ENCODE results near the gene IL13. TPM values are rescaled to one million over a fixed set of nuclear protein-coding genes. Genes with fewer than 3 reads are reported as not detected.

Gene IL13
- total RNA-seq, 1 donor from 2014 or later, result not detected

DNA sequence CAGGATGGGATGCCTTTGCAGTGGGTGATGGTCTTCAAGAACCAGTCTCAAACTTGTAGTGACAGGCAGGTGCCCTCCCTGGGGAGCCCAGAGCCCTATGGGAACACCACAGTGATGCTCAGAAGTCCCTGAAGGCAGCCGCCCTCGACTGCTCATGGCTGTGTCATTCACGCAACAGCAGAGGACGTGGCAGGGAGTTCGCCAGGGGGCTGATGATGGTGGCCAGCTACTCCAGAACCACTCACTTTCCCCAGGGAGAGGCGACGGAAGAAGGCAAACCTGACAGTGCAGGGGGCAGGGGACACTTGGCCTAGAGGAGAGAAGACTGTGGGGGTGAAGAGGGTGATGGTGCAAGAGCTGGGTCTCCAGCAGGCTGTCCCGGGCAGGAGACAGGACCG is 4.0 kb downstream of the IL13 start:
- no peak overlapping the region for H3K4me3 ChIP-seq (ENCODE audit: low read depth, low read length)
- TF ChIP-seq, protein P1, sequence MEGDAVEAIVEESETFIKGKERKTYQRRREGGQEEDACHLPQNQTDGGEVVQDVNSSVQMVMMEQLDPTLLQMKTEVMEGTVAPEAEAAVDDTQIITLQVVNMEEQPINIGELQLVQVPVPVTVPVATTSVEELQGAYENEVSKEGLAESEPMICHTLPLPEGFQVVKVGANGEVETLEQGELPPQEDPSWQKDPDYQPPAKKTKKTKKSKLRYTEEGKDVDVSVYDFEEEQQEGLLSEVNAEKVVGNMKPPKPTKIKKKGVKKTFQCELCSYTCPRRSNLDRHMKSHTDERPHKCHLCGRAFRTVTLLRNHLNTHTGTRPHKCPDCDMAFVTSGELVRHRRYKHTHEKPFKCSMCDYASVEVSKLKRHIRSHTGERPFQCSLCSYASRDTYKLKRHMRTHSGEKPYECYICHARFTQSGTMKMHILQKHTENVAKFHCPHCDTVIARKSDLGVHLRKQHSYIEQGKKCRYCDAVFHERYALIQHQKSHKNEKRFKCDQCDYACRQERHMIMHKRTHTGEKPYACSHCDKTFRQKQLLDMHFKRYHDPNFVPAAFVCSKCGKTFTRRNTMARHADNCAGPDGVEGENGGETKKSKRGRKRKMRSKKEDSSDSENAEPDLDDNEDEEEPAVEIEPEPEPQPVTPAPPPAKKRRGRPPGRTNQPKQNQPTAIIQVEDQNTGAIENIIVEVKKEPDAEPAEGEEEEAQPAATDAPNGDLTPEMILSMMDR (conservative IDR thresholded peaks at IDR 0.05; ENCODE audit: low read depth, low read length), result no peak
- DNase-seq (ENCODE audit: low read depth), result no peak

DNA sequence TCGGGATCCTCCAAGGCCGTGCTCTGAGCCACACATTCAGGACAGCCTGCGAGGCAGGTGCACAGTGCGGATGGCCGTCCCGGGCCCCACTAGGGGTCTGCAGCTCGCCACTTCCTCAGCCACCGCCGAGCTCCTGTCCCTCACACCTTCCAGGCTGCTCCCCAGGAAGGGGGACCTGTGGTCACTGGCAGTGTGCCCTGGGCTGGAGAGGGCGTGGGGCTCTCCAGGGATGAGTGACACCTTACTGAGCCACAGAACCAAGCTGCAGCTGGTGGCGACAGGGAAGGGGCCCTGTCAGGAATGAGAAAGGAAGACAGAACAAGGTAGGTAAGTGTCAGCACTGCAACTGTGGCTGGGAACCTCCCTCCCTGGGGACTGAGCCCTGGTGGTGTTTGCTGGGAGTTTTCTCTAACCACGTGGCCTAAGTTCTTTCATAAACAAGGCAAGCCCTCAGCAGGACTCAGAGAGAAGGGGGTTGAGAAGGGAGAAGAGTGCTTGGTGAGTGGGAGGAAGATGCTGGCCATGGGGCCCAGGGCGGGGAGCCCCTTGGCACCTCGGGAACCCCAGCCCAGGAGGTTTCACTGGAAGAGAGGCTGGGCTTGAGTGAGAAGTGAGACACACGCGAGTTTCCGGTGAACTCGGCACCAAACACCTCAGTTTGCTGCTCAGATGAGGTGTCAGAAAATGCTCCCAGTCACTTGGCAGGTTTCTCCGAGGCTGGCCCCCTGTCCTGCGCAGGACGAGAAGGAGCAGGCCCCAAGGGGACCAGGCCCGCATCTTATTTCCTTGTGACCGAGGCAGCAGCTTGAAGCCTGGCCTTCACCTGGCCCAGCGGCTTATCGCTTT is 5.2 kb downstream of the IL13 start:
- no peak for DNase-seq (ENCODE audit: low read depth)
- H3K4me3 ChIP-seq (ENCODE audit: low read depth, low read length), result no peak overlapping the region
- TF ChIP-seq, protein P1 (conservative IDR thresholded peaks at IDR 0.05; ENCODE audit: low read depth, low read length), result no peak

DNA sequence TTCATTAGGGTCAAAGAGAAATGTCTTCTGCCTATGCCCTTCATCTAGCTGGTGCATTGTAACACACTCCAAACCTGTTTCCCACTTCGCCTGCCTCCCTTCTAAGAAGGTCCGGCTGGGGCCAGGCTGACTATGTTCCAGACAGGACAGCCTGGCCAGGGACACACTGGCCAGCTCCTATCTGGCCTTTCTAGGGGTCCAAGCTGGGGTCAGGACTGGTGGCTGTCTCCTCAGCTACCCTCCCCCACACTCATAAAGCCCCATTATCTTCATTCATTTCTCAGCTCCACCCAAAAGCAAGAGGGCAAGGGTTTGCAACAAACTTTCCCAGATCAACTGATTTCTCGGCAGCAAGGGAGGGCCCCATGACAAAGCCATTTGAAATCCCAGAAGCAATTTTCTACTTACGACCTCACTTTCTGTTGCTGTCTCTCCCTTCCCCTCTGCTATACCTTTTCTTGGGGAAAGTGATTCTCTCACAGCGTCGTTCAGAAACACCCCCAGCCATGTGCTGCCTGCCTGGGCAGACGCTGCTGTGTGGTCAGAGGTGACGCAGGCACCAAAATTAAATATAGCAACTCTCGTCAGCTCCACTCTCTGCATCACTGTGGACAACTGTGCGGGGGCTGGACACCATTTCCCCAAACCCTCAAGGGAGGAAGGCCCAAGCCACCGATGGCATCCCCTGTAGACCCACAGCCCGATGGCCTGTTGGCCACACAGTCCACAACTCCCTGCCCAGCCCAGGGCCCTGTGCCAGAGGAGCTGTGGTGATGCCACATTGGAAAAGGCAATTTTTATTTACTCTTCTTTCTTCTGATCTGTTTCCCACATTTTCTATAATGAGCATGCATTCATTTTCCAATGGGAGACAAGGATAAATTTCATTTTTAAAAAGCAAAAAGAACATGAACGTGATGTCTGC is 6.1 kb downstream of the IL13 start:
- DNase-seq (ENCODE audit: low read depth), result no peak
- TF ChIP-seq, protein P1 (conservative IDR thresholded peaks at IDR 0.05; ENCODE audit: low read depth, low read length), result no peak
- no peak overlapping the region for H3K4me3 ChIP-seq (ENCODE audit: low read depth, low read length)

DNA sequence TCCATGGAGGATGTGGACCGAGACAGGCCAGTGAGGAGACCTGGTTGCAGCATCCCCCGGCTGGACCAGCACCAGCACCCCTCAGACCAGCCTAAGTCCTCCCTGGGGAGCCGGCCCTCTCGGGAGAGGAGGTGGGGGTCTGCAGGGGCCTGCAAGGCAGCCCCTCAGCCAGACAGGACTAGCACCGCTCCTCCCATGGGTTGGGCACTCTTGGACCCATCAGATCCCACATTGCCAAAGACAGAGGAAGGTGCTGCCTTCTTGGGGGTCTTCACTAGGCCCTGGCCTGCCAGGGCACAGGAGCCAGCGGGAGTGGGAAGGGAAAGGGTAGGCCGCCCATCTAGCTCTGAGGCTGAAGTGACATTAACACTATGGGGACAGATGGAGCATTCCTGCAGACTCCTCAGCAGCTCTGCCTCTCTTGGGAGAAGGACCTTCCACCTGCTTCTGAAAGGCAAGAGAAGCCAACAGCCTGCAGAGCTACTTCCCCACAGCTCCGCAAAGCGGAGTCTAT is 6.8 kb downstream of the IL13 start:
- DNase-seq (ENCODE audit: low read depth), result no peak

DNA sequence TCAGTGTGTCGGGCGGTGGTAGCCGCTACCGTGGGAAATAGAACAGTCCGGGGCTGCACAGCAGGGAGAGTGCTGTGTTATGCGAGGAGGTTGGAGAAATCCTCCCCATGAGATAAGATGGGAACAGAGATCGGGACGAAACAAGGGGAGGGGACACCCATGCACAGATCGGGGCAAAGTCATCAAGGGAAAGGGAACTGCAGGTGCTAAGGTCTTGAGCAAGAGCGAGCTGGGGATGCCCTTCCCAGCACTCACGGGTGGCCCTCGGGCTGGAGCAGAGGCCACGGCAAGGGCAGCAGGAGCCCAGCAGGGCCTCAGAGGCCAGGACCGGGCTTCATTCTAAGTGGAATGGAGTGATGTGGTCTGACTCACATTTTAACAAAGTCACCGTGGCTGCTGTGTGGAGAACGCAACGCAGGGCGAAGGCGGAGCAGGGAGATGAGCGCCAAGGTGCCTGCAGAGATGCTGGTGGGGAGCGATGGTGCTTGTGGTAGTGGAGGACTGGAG is 7.7 kb downstream of the IL13 start:
- TF ChIP-seq, protein P1 (conservative IDR thresholded peaks at IDR 0.05; ENCODE audit: low read depth, low read length), result no peak
- no peak overlapping the region for H3K4me3 ChIP-seq (ENCODE audit: low read depth, low read length)
- no peak for DNase-seq (ENCODE audit: low read depth)

More for the DNA sequence above, 6.8 kb downstream of the IL13 start:
- no peak overlapping the region for H3K4me3 ChIP-seq (ENCODE audit: low read depth, low read length)
- TF ChIP-seq, protein P1 (conservative IDR thresholded peaks at IDR 0.05; ENCODE audit: low read depth, low read length), result no peak

DNA sequence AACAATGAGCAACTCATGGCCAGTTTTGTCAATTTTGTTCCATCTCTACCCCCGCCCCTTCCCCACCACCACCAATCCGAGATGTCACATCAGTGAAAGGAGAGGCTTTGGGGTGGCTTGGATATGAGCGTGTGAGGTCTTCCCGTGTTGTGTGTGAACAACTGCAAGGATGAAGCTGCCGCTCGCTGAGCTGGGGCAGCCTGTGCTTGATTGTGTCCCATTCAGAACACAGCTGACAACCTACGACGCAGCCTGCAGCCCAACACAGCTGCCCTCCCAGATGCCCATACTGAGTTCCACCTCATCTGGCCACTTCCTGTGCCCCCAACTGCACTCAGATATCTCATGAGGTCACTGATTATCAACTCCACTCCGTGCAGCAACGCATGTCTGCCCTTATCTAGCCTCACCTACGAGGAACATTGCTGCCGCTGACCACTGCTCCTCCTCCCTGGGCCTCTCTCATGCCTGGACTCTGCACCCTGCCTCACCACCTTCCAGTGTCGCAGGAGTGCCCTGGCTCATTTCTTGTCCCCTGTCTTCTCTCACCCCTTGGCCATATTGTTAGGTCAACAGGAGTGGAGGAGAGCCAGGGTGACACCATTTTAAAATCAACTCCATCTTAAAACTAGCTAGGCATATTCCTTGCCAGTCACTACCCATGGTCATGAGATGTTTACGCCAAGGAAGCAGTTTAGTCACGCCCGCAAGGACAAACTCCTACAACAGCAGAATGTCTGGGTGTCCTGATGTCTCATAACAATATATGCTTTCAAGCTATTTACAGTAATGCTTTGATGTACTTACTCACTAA is 8.5 kb downstream of the IL13 start:
- H3K4me3 ChIP-seq (ENCODE audit: low read depth, low read length), result no peak overlapping the region
- TF ChIP-seq, protein P1 (conservative IDR thresholded peaks at IDR 0.05; ENCODE audit: low read depth, low read length), result no peak
- DNase-seq (ENCODE audit: low read depth), result no peak

All from epithelial cell of proximal tubule (primary cell).